IgD-negative memory B cell (primary cell): ENCODE data around the gene SFXN5. TPM values are rescaled to one million over a fixed set of nuclear protein-coding genes. Genes with fewer than 3 reads are reported as not detected.

Experiments used
- H3K27ac Mint-ChIP-seq, 3 donors: one replicate each; pipeline ENCODE4 v1.8.0; 2020 to 2022; ENCODE audit warnings: mild to moderate bottlenecking in 3 of 3, mixed read lengths in 3 of 3, moderate library complexity in 1 of 3
- H3K27me3 Mint-ChIP-seq: one replicate; pipeline ENCODE4 v1.8.0; 2021; ENCODE audit warnings: mixed read lengths
- H3K36me3 Mint-ChIP-seq: one replicate; pipeline ENCODE4 v1.8.0; 2020; ENCODE audit warnings: mild to moderate bottlenecking, mixed read lengths
- H3K4me1 Mint-ChIP-seq, 3 donors: one replicate each; pipeline ENCODE4 v1.8.0; 2020 to 2022; ENCODE audit warnings: mixed read lengths in 3 of 3, mild to moderate bottlenecking in 1 of 3
- H3K4me3 Mint-ChIP-seq, 4 donors: one replicate each; pipeline ENCODE4 v1.8.0; 2020 to 2022; ENCODE audit warnings: mild to moderate bottlenecking in 4 of 4, mixed read lengths in 4 of 4, moderate library complexity in 3 of 4
- H3K9me3 Mint-ChIP-seq, 3 donors: one replicate each; pipeline ENCODE4 v1.8.0; 2020 to 2021; ENCODE audit warnings: mixed read lengths in 3 of 3, mild to moderate bottlenecking in 1 of 3
- polyA plus RNA-seq: library from polyadenylated mRNA; unstranded; fragments of 300-500 nt; fragmentation: Illumina TruSeq; gene quantifications from one replicate; pipeline ENCODE4 v1.2.3, GENCODE V29; 2021

Gene SFXN5
- polyA plus RNA-seq, 1 donor from 2014 or later, result 2.8 TPM

GRCh38 chr2:72942881-72943418 is 128.6 kb downstream of the SFXN5 start:
- Mint-ChIP-seq H3K4me1 (peaks cover 0 to 5% (median 0%) of the 10 kb centered on the region in 3 donors), H3K36me3 (peaks cover 2% of the 10 kb centered on the region), H3K27ac (no peak overlapping the region)

GRCh38 chr2:72942293-72942692 is 129.2 kb downstream of the SFXN5 start:
- H3K4me1 Mint-ChIP-seq, result peaks cover 0 to 5% (median 0%) of the 10 kb centered on the region in 3 donors
- H3K27ac Mint-ChIP-seq, result no peak overlapping the region
- no peaks in the 10 kb centered on the region for H3K9me3 Mint-ChIP-seq
- H3K36me3 Mint-ChIP-seq, result peaks cover 2% of the 10 kb centered on the region
- H3K4me3 Mint-ChIP-seq, result no peak overlapping the region
- H3K27me3 Mint-ChIP-seq, result peaks cover 1% of the 10 kb centered on the region

More at GRCh38 chr2:72942881-72943418, 128.6 kb downstream of the SFXN5 start:
- Mint-ChIP-seq H3K27me3 (peaks cover 1% of the 10 kb centered on the region), H3K9me3 (no peaks in the 10 kb centered on the region), H3K4me3 (no peak overlapping the region)

GRCh38 chr2:72940786-72941185 is 130.7 kb downstream of the SFXN5 start:
- no peaks in the 10 kb centered on the region for H3K9me3 Mint-ChIP-seq
- no peak overlapping the region for H3K4me3 Mint-ChIP-seq
- no peak overlapping the region for H3K27ac Mint-ChIP-seq
- H3K36me3 Mint-ChIP-seq, result peaks cover 2% of the 10 kb centered on the region
- peaks cover 0 to 3% (median 0%) of the 10 kb centered on the region in 3 donors for H3K4me1 Mint-ChIP-seq
- H3K27me3 Mint-ChIP-seq, result peaks cover 4% of the 10 kb centered on the region

- Mint-ChIP-seq H3K27me3 (peaks cover 5% of the 10 kb centered on the region), H3K4me1 (peaks cover 0 to 3% (median 0%) of the 10 kb centered on the region in 3 donors), H3K4me3 (no peak overlapping the region), H3K27ac (no peak overlapping the region), H3K36me3 (peaks cover 1% of the 10 kb centered on the region), H3K9me3 (no peaks in the 10 kb centered on the region)
These were observed 131.2 kb downstream of the SFXN5 start for GRCh38 chr2:72940361-72940760.

GRCh38 chr2:72938455-72938854 is 133.1 kb downstream of the SFXN5 start:
- Mint-ChIP-seq H3K36me3 (no peaks in the 10 kb centered on the region), H3K4me3 (no peak overlapping the region), H3K27me3 (peaks cover 7% of the 10 kb centered on the region), H3K27ac (peak overlapping the region in 1 of 3 donors; percentile 92), H3K4me1 (no peaks in the 10 kb centered on the region), H3K9me3 (no peaks in the 10 kb centered on the region)

GRCh38 chr2:72937356-72937669 is 134.2 kb downstream of the SFXN5 start:
- Mint-ChIP-seq H3K27ac (no peak overlapping the region), H3K27me3 (peaks cover 8% of the 10 kb centered on the region), H3K4me1 (no peaks in the 10 kb centered on the region), H3K36me3 (no peaks in the 10 kb centered on the region), H3K9me3 (no peaks in the 10 kb centered on the region), H3K4me3 (no peak overlapping the region)

- no peak overlapping the region for H3K27ac Mint-ChIP-seq
- no peaks in the 10 kb centered on the region for H3K9me3 Mint-ChIP-seq
- no peak overlapping the region for H3K4me3 Mint-ChIP-seq
- no peaks in the 10 kb centered on the region for H3K4me1 Mint-ChIP-seq
- H3K27me3 Mint-ChIP-seq, result peaks cover 8% of the 10 kb centered on the region
- no peaks in the 10 kb centered on the region for H3K36me3 Mint-ChIP-seq
These were observed 134.7 kb downstream of the SFXN5 start for GRCh38 chr2:72936660-72937355.

GRCh38 chr2:72935611-72935957 is 135.9 kb downstream of the SFXN5 start:
- Mint-ChIP-seq H3K36me3 (no peaks in the 10 kb centered on the region), H3K9me3 (no peaks in the 10 kb centered on the region), H3K4me3 (no peak overlapping the region), H3K4me1 (no peaks in the 10 kb centered on the region), H3K27me3 (peaks cover 10% of the 10 kb centered on the region), H3K27ac (no peak overlapping the region)

- Mint-ChIP-seq H3K9me3 (no peaks in the 10 kb centered on the region), H3K27me3 (peaks cover 10% of the 10 kb centered on the region), H3K27ac (peak overlapping the region in 1 of 3 donors; percentile 63), H3K36me3 (no peaks in the 10 kb centered on the region), H3K4me1 (no peaks in the 10 kb centered on the region), H3K4me3 (no peak overlapping the region)
These were observed 136.6 kb downstream of the SFXN5 start for GRCh38 chr2:72934683-72935610.

- H3K27me3 Mint-ChIP-seq, result peaks cover 10% of the 10 kb centered on the region
- no peak overlapping the region for H3K4me3 Mint-ChIP-seq
- no peaks in the 10 kb centered on the region for H3K4me1 Mint-ChIP-seq
- H3K36me3 Mint-ChIP-seq, result no peaks in the 10 kb centered on the region
- H3K27ac Mint-ChIP-seq, result no peak overlapping the region
- no peaks in the 10 kb centered on the region for H3K9me3 Mint-ChIP-seq
These were observed 137.8 kb downstream of the SFXN5 start for GRCh38 chr2:72933646-72934151.

- H3K27ac Mint-ChIP-seq, result no peak overlapping the region
- no peaks in the 10 kb centered on the region for H3K36me3 Mint-ChIP-seq
- no peak overlapping the region for H3K4me3 Mint-ChIP-seq
- H3K9me3 Mint-ChIP-seq, result no peaks in the 10 kb centered on the region
- H3K4me1 Mint-ChIP-seq, result no peaks in the 10 kb centered on the region
- peaks cover 10% of the 10 kb centered on the region for H3K27me3 Mint-ChIP-seq
These were observed 138.3 kb downstream of the SFXN5 start for GRCh38 chr2:72933207-72933606.

GRCh38 chr2:72932805-72933204 is 138.7 kb downstream of the SFXN5 start:
- Mint-ChIP-seq H3K4me3 (no peak overlapping the region), H3K27me3 (peaks cover 10% of the 10 kb centered on the region), H3K27ac (no peak overlapping the region), H3K9me3 (no peaks in the 10 kb centered on the region), H3K4me1 (no peaks in the 10 kb centered on the region), H3K36me3 (no peaks in the 10 kb centered on the region)

- H3K4me3 Mint-ChIP-seq, result peak overlapping the region in 1 of 4 donors; percentile 39
- no peaks in the 10 kb centered on the region for H3K4me1 Mint-ChIP-seq
- no peak overlapping the region for H3K27ac Mint-ChIP-seq
- peaks cover 10% of the 10 kb centered on the region for H3K27me3 Mint-ChIP-seq
- no peaks in the 10 kb centered on the region for H3K36me3 Mint-ChIP-seq
- no peaks in the 10 kb centered on the region for H3K9me3 Mint-ChIP-seq
These were observed 139.3 kb downstream of the SFXN5 start for GRCh38 chr2:72932045-72932740.

GRCh38 chr2:72931280-72931910 is 140.1 kb downstream of the SFXN5 start:
- Mint-ChIP-seq H3K27me3 (peaks cover 10% of the 10 kb centered on the region), H3K9me3 (no peaks in the 10 kb centered on the region), H3K36me3 (no peaks in the 10 kb centered on the region), H3K27ac (no peak overlapping the region), H3K4me1 (no peaks in the 10 kb centered on the region), H3K4me3 (no peak overlapping the region)
